Smooth muscle cell (in vitro differentiated cells): Measurements from ENCODE around the gene STK17A. TPM values are rescaled to one million over a fixed set of nuclear protein-coding genes. Genes with fewer than 3 reads are reported as not detected.

ENCODE experiments used
- DNase-seq: peaks from one replicate; lab custom pipeline; 2025; ENCODE audit not compliant: unreplicated experiment; lab: John Stamatoyannopoulos, UW
- H2AFZ ChIP-seq: fragments of 200-600 bp; sonication (generic); 2 replicates; pipeline ENCODE4 v1.6.0; 2016; ENCODE audit warnings: antibody characterized with exemption, low read depth, mild to moderate bottlenecking
- H3F3A ChIP-seq: fragments of 200-600 bp; sonication (generic); 2 replicates; pipeline ENCODE4 v1.6.0; 2017; ENCODE audit warnings: antibody characterized with exemption, low read depth
- H3K27ac ChIP-seq: fragments of 200-600 bp; sonication (generic); 2 replicates; pipeline ENCODE4 v1.5.1; 2016; ENCODE audit warnings: low read depth, mild to moderate bottlenecking
- H3K27me3 ChIP-seq: fragments of 200-600 bp; sonication (generic); 2 replicates; pipeline ENCODE4 v1.6.1; 2016; ENCODE audit warnings: low read depth, mild to moderate bottlenecking
- H3K36me3 ChIP-seq: fragments of 200-600 bp; sonication (generic); 2 replicates; pipeline ENCODE4 v1.5.1; 2016; ENCODE audit warnings: low read depth
- H3K4me1 ChIP-seq: fragments of 200-600 bp; sonication (generic); 2 replicates; pipeline ENCODE4 v1.5.1; 2016; ENCODE audit warnings: low read depth
- H3K4me2 ChIP-seq: fragments of 200-600 bp; sonication (generic); 2 replicates; pipeline ENCODE4 v1.6.0; 2016; ENCODE audit warnings: mild to moderate bottlenecking
- H3K4me3 ChIP-seq: fragments of 200-600 bp; sonication (generic); 2 replicates; pipeline ENCODE4 v1.5.1; 2016; ENCODE audit warnings: mild to moderate bottlenecking
- H3K79me2 ChIP-seq: fragments of 200-600 bp; sonication (generic); 2 replicates; pipeline ENCODE4 v1.6.0; 2016; ENCODE audit warnings: low read depth, mild to moderate bottlenecking
- H3K9ac ChIP-seq: fragments of 200-600 bp; sonication (generic); 2 replicates; pipeline ENCODE4 v1.6.0; 2016; ENCODE audit warnings: low read depth
- H3K9me3 ChIP-seq: fragments of 200-600 bp; sonication (generic); replicated peaks from 2 replicates; pipeline ENCODE4 v1.5.1; 2016; ENCODE audit warnings: low read depth
- H4K20me1 ChIP-seq: fragments of 200-600 bp; sonication (generic); 2 replicates; pipeline ENCODE4 v1.6.0; 2016; ENCODE audit warnings: low read depth
- WGBS: methylation state at CpG from one replicate; pipeline ENCODE4 v1.1.7; 2016; ENCODE audit warnings: low lambda C conversion rate; 5-methylcytosine and 5-hydroxymethylcytosine counted together
- polyA plus RNA-seq: library from polyadenylated mRNA; unstranded; fragments of >200 nt; fragmentation: Nextera tagmentation; extraction: Ambion mirVana; gene quantifications from 2 replicates; pipeline ENCODE4 v1.2.1, GENCODE V29; 2016
- total RNA-seq: library from RNA; depleted of rRNA; stranded (reverse); fragments of >200 nt; gene quantifications from 2 replicates; pipeline ENCODE4 v1.2.3, GENCODE V29; 2014
- TF ChIP-seq, protein P1 (sequence below): fragments of 200-600 bp; sonication (generic); IDR thresholded peaks from 2 replicates; pipeline ENCODE4 v1.5.1; 2017; ENCODE audit warnings: borderline replicate concordance, mild to moderate bottlenecking, antibody characterized with exemption; ENCODE audit not compliant: insufficient read depth, poor library complexity, severe bottlenecking

The STK17A gene
- total and polyA plus RNA-seq, 2 experiments from 2014 or later, result 21.0 to 28.2 TPM

- Histone ChIP-seq H3K27me3 (no peaks in the 10 kb centered on the region), H4K20me1 (no peaks in the 10 kb centered on the region), H3K4me3 (no peak overlapping the region), H3K36me3 (no peaks in the 10 kb centered on the region), H3F3A (no peaks in the 10 kb centered on the region), H3K79me2 (no peaks in the 10 kb centered on the region), H3K9me3 (no peaks in the 10 kb centered on the region), H3K9ac (no peak overlapping the region), H3K4me2 (no peak overlapping the region), H3K4me1 (no peaks in the 10 kb centered on the region), H3K27ac (no peak overlapping the region), H2AFZ (no peak overlapping the region)
- TF ChIP-seq, protein P1, sequence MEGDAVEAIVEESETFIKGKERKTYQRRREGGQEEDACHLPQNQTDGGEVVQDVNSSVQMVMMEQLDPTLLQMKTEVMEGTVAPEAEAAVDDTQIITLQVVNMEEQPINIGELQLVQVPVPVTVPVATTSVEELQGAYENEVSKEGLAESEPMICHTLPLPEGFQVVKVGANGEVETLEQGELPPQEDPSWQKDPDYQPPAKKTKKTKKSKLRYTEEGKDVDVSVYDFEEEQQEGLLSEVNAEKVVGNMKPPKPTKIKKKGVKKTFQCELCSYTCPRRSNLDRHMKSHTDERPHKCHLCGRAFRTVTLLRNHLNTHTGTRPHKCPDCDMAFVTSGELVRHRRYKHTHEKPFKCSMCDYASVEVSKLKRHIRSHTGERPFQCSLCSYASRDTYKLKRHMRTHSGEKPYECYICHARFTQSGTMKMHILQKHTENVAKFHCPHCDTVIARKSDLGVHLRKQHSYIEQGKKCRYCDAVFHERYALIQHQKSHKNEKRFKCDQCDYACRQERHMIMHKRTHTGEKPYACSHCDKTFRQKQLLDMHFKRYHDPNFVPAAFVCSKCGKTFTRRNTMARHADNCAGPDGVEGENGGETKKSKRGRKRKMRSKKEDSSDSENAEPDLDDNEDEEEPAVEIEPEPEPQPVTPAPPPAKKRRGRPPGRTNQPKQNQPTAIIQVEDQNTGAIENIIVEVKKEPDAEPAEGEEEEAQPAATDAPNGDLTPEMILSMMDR, result no peak
- no peak for DNase-seq
- WGBS, result 91% methylated on average over 16 of the region's 16 CpGs
These were observed 32.5 kb upstream of the STK17A start for GRCh38 chr7:43550427-43550826.

- Histone ChIP-seq H3K27me3 (no peaks in the 10 kb centered on the region), H2AFZ (no peak overlapping the region), H4K20me1 (no peaks in the 10 kb centered on the region), H3K36me3 (no peaks in the 10 kb centered on the region), H3K4me3 (no peak overlapping the region), H3K27ac (no peak overlapping the region), H3K9me3 (no peaks in the 10 kb centered on the region), H3F3A (no peaks in the 10 kb centered on the region), H3K9ac (no peak overlapping the region), H3K4me2 (no peak overlapping the region), H3K4me1 (no peaks in the 10 kb centered on the region), H3K79me2 (no peaks in the 10 kb centered on the region)
- TF ChIP-seq, protein P1, result no peak
- WGBS, result 92% methylated on average over 8 of the region's 8 CpGs
- DNase-seq, result no peak
These were observed 30.8 kb upstream of the STK17A start for GRCh38 chr7:43552122-43552521.

DNA sequence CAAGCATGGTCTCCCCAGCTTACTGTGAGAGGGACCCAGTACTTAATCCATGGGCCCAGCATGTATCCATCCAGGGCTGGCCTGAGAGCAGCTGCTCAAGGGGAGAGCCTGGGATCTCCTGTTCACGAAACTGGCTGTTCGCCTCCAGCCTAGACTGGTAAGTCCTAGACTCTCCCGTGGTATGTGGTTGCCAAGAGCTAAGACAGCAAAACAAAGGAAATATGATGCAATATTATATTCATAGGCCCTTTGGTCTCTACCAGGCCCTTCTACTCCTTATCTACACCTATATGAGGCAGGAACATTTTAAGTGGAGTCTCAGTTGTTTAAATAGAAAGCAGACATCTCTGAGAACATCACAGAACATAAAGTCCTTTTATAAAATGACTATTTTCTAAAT is 28.9 kb upstream of the STK17A start:
- Histone ChIP-seq H3K27me3 (no peaks in the 10 kb centered on the region), H3K27ac (no peak overlapping the region), H3K4me3 (no peak overlapping the region), H3K9me3 (no peaks in the 10 kb centered on the region), H3F3A (no peaks in the 10 kb centered on the region), H3K4me1 (no peaks in the 10 kb centered on the region), H3K79me2 (no peaks in the 10 kb centered on the region), H2AFZ (no peak overlapping the region), H4K20me1 (no peaks in the 10 kb centered on the region), H3K36me3 (no peaks in the 10 kb centered on the region), H3K4me2 (no peak overlapping the region), H3K9ac (no peak overlapping the region)
- DNase-seq, result no peak
- TF ChIP-seq, protein P1, result no peak
- 91% methylated on average over 3 of the region's 3 CpGs for WGBS

DNA sequence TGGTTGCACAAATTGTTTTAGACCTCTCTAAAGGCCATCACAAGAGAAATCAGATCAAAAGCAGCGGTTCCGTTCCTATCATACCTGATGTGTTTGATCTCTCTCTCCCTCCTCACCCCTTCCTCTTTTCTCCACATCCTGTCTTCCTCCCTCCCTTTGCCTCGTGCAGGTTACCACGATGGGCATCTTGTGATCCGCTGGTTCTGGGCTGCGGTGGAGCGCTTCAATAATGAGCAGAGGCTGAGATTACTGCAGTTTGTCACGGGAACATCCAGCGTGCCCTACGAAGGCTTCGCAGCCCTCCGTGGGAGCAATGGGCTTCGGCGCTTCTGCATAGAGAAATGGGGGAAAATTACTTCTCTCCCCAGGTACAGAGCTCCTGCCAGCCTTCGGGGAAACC is 28.5 kb upstream of the STK17A start:
- Histone ChIP-seq H3K79me2 (no peaks in the 10 kb centered on the region), H3K27ac (no peak overlapping the region), H3K27me3 (no peaks in the 10 kb centered on the region), H4K20me1 (no peaks in the 10 kb centered on the region), H3K4me1 (no peaks in the 10 kb centered on the region), H3F3A (no peaks in the 10 kb centered on the region), H2AFZ (no peak overlapping the region), H3K9me3 (no peaks in the 10 kb centered on the region), H3K4me3 (no peak overlapping the region), H3K36me3 (no peaks in the 10 kb centered on the region), H3K9ac (no peak overlapping the region), H3K4me2 (no peak overlapping the region)
- 92% methylated on average over 15 of the region's 15 CpGs for WGBS
- no peak for DNase-seq
- TF ChIP-seq, protein P1, result no peak
